GM18873 (cell line): ENCODE measurements around the gene ESF1.
"Not testable (repeated sequence)": the region's sequence is repeated elsewhere in the genome, so short reads cannot be mapped to it uniquely, and the experiment has no call there.

Experiments
- ATAC-seq: cut with Tn5 transposase; IDR thresholded peaks from one replicate; pipeline ENCODE4 v1.9.1; 2021; ENCODE audit warnings: mild to moderate bottlenecking, moderate library complexity, moderate number of reproducible peaks; ENCODE audit not compliant: unreplicated experiment, low FRiP score

ESF1 gene

DNA sequence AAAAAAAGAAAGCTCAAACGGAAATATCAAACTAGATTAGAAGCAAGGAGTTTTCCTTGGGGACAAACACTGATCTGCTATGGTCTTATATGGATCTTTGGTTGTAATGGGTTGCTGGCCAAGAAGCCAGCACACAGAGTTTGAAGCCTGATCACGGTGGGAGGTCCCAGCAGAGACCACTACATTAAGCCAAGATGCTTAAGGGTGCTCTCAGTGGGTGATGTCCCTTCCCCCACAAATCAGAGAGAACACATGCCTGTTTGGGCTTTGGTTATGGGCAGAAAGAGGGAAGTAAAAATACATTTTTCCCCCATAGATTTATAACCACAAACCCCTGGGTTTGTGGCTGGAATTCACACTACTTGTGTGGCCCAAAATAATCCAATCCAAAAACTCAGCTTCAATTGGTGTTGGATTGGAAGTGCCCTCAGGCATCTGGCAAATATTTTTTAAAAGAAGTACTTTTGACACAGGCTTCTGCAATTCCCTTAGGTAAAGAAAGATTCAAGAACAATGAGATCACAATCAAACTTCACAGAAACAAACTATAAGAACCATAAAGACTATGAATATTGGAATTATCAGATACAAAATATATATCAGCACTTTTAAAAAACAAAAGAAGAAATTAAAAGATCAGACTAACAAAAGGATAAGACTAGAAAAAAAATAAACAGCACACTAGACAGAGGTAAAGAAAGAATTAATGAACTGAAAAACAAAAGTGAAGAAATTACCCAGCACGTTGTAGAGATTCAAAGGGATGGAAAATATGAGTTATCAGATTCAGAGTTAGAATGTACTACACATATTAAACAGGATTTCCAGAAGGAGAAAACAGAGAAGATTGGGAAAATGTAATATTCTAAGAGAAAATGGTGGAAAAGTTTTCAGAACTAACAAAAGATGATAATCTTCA is 44.7 kb downstream of the ESF1 start:
- no peak for ATAC-seq

DNA sequence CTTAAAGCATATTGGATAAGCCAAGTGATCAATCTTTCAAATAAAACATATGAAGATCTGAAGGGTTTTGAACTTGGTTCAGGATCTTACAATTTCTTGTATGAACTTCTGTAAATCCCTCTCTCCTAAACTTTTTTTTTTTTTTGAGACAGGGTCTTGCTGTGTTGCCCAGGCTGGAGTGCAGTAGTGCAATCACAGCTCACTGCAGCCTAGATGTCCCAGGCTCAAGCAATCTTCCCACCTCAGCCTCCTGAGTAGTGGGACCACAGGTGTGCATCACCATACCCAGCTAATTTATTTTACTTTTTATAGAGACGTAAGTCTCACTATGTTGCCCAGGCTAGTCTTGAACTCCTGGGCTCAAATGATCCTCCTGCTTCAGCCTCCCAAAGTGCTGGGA is 46.5 kb downstream of the ESF1 start:
- ATAC-seq, result not testable (repeated sequence)

DNA sequence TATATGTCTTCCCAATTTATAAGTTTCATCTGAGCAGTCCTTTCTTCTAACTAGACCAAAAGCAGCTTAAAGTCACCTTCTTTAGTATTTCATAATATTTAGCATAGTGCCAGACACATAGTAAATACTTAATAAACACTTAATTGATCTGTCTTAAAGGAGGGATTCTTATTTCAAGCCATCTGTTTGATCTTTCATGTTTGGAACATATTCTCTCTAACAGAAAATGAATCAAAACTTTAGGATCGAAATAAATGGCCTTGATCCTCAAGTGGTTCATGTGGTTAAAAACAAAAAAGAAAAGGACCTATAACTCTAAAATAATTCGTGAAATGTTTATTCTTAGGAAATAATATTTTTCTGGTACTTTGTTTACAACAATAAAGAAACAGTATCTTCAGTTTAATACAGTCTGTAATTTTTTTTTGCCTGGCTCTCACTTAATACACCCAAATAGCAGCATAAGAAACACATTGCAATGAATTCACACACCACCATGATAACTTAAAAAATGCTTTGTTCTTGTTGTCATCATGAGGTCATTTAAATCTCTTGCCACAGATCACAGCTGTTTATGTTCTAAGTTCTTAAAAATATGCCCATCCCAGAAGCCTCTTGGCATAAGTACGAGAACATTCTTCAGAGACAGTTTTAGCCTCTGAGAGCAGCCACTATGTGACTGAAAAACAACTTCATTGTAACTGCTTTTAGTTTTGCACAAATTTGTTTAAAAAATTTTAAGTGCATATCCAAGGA is 48.1 kb downstream of the ESF1 start:
- no peak for ATAC-seq

DNA sequence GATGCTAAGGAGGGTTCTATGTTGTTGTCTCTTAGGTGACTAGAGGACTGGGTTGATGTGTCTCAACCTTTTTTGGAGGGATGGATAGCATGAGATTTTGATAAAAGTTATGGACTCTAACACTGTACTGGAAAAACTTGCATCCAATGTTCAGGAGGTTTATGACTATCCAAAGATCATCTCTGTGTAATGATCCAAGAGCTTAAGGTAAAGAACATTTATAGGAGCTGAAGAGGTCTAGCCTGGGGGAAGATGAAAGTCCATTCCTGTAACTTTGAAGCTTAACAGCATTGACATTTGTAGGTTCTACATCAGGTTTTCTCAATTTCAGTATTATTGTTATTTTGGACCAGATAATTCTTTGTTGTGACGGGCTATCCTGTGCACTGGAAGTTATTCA is 48.9 kb downstream of the ESF1 start:
- ATAC-seq, result no peak

DNA sequence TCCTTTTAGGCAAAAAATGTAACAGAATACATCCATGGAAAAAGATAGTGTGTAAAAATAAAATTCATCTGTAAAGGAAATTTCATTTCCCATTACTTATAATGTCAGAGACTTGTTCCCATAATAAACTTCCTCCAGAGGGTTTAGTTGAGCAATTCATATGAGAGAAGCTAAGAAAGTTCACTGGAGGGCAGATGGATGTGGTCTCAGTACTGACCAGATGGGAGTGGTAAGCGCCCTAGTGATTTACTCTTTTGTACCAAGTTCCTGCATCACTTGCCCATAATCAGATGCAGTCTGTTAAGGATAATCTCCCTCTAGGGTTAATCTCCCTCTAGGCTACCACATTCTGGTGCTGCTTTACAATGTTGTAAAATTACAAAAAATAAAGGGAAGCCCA is 61.7 kb downstream of the ESF1 start:
- ATAC-seq, result no peak

DNA sequence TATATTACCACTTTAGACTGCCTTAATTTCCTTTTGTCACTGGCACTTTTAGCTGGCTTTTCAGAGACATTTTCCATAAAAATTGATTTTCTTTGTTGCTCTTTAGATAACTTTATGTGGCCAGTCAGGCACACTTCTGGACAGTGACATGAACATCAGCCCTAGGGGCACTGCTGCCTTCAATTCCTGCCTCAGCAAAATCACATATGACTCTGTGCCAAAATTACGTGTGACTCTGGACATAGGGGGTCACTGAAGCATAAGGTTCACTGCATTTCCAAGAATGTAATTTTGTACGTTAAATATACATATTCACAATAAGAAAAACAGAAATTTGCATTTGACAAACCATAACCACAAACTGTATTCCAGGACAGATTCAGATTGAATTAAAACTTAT is 66.5 kb downstream of the ESF1 start:
- peak; percentile 31 for ATAC-seq

DNA sequence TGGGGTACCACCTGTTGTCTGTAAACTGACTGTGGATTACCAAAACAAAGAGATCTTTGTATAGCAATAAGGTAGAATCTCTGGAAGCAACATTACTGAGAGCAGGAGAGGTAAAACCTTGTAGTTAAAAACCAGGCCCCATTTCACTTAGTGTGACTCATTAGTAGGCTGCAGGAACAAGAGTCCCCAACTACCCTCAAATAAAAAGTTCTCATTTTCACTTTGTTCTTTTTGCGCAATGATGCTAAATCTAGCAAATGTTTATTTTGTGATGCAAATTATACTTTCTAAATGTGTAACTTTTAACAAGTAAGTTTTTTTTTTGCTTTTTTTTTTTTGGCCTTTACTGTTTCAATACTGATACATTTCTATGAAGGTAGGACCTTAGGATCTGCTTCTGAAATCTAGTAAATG is 67.1 kb downstream of the ESF1 start:
- peak; percentile 91 for ATAC-seq

DNA sequence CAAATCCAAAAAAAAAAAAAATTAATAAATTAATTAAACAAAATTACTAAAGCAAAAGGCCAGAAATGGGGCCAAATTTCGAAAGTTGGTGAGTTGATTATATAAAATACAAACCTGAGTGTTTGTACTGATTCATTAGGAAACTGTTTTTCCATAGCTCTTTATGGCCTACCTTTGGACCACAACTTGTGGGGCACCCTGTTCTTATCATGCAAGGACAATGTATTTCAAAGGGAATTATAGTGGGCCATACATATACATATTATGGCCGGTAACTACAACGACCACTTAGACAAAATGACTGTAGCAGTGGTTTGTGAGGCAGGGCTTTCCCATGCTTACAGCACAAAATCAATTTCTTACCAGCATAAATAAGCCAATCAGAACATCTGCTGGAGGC is 69.5 kb downstream of the ESF1 start:
- ATAC-seq, result no peak

DNA sequence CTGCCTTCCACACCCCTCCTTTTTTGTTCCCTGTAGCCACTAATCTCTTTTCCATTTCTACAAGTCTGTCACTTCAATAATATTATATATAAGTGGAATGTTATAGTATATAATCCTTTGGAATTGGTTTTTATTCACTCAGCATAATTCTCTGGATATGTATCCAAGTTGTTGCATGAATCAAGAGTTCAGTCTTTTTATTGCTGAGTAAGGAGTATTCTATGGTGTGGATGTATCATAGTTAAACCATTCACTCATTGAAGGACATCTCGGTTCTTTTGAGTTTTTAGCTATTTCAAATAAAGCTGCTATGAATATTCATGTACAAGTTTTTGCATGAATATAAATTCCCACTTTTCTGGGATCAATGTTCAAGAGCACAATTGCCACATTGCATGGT is 76.5 kb downstream of the ESF1 start:
- ATAC-seq, result no peak

DNA sequence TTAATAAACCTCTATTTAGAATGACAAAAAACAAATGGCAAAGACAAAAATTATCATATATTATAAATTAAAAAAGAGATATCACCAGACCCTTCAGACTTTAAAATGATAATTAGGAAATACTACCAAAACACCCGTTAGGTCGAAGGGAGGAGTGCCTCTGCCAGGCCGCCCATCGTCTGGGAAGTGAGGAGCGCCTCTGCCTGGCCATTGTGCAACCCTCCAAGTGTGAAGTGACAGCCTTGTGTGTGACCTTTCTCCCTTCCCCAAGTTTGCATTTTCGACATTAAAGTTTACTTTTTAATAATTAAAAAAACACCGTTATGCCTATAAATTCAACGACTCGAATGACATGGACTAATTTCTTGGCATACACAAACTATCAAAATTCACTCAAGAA is 81.5 kb downstream of the ESF1 start:
- ATAC-seq, result no peak

DNA sequence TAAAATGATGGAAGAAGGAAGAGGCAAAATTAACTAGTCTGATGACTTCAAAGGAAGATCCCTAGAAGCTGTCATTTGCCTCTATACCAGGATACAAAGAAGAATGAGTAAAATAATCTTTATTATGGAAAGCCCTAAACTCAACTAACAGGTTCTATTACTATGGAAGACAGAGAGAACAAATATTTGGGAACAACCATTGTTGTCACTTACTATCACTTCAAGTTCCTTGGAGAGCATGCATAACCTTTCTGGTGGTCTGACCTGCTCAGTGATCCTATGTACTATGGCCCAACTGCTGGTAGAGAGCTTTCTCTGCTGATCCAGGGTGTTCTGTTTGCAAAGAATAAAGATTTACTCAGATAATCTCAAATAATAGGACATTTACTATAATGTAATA is 83.2 kb downstream of the ESF1 start:
- no peak for ATAC-seq

DNA sequence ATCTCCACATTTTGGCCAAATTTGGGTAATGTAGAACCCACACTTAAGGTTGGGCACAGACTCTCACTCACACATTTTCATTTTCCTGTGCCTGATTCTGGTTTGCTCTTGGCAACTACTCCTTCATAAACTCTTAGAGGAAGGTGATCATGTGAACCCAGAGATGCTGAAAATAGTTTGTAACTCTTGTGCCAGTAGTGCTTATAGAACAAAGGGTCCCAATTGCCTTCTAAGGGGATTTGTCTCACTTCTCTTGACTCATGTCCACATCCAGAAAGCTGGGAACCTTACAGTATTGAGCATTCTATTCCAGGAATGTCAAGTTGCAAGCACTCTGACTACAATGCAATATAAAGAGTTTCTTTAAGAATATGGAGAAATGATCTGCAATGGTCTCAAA is 84.0 kb downstream of the ESF1 start:
- no peak for ATAC-seq

DNA sequence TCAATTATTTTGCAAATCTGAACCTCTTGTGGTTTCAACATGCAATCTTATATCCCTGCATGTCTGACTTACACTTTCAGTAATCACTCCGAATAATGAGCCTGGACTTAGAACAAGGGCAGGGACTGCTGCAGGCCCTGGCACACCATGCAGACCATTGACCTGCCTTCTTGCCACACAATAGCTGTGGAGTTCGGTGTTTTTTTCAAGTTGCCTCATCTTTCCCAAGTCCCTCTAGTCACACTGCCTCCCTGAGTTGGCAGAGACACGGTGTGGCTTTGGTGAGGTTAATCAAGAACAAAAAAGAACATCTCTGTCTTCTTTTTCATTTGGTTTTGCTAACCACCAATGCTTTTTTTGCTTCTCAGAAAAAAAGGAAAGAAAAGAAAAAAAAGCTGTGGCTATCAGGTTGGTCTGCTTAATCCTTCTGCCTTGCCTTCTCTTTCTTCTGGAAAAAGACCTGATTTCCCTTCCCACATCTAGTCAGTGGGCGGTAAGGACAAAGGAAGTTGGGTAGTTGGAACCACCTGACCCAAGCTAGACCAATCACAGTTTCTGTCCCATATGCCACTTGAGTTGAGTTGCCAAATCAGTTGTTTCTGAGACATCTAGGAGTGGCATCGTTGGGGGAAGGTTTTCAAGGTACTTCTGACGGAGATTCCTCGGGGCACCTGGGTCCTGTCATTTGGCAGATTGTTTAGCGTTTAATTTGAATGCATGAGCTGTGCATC is 90.1 kb downstream of the ESF1 start:
- no peak for ATAC-seq

DNA sequence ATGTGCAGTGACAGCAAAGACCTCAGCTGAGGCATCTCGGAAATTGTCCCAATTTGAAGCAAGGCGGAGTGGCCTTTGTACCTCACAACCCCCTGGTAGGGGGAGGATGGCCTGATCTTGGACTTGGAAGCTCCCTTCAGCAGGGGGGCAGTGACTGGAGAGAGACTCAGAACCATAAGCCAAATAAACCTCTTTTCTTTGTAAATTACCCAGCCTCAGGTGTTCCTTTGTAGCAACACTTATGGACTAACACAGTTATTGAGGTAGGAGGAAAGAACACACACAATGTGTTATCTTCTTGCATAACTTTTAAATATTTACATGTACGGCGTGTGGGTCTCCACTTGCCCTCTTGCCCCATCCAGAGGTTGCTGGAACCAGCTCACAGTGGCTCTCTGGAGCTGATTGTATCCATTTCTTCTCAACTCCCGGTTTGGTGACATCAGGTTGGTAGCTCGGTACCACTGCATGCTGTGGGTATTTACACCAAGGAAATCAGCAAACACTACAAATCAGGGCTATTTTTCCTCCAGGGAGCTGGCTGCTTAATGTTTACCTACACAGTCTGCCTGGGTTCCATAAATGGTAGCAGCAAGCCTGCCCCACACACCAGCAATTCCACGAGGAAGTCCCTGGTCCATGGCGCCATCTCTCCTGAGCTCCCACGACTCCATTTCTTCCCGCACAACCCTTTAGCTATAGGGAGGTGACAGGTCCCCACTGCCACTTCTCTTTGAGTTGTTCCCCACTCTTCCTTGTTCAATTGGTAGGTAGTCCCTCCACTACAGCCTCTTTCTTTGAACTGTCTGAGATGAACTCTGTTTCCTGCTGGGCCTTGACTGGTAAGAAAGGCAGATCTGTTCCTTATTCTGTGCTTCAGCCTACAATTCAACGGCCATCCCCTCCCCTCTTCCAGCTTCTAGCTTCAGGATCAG is 91.7 kb downstream of the ESF1 start:
- no peak for ATAC-seq

DNA sequence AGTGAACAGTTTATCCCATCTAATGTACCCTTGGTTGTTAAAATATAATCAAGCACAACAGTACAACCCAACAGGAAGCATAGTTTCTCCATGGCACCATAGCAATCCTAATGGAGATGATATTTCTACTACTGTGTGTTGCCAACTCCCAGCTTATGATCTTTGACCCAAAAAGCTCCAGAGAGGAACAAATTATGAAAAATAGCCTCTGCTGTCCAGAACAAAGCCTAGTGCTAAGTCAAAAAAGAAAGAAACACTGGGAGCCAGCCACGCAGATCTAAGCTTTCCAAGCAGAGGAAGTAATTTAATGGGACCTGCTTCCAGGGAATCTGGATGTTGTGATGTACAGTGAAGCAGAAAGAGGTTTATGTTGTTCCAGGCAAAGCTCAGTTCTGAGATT is 93.8 kb downstream of the ESF1 start:
- ATAC-seq, result no peak

DNA sequence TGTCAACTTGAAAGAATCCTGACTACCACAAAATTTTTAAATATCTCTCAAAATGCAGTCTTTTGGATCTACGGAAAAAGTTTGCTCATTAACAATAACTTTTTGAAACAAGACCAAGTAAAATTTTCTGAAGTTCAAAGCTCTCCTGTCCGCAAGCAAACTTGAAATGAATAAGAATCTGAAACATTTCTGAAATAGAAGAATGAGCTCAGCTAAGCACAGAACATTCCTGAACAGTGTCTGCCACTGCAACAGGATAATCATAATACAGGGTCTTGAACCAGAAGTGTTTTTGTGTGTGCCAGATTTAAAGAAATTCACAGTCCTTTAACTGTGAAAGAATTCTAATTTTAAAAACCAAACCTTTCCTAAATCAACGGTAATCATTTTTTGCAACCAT is 96.9 kb downstream of the ESF1 start:
- no peak for ATAC-seq

DNA sequence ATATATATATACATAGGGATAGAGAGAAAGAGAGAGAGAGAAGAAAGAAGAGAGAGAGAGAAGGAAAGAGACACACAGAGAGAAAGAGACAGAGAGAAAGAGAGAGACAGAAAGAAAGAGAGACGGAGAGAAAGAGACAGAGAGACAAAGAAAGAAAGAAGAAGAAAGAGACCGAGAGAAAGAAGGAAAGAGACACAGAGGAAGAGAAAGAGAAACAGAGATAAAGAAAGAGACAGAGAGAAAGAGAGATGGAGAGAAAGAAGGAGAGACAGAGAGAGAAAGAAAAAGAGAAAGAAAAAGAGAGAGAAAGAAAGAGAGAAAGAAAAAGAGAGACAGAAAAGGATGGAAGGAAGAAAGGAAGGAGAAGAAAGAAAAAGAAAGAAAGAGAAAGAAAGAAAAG is 99.1 kb downstream of the ESF1 start:
- ATAC-seq, result no peak

DNA sequence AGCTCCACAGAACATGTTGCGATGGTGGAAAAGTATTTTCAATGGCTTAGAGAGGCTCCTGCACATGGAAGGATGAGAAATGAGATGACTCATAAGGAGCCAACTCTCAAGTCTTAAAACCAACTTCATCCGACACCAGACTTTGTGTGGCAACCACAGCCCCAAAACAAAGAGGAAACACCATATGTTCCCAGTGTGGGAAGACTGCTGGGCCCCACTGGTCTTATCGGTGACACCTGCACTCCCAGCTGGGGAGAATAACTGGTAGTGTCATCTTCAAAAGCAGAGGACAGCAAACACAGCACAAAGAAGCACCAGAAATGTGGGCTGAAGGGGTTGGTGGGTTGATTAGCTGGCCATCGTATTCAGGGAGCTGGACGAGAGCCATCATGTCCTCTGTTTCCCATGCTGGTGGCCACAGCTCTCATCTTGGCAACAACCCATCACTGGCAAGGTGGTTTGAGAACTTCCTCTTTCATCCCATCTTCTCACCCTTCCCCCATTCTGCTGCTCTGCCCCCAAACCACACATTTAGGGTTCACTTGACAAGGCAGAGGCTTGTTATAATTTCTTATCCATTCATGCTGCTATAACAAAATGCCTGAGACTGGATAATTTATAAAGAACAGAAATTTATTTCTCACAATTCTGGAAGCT is 100.0 kb downstream of the ESF1 start:
- ATAC-seq, result peak; percentile 51

DNA sequence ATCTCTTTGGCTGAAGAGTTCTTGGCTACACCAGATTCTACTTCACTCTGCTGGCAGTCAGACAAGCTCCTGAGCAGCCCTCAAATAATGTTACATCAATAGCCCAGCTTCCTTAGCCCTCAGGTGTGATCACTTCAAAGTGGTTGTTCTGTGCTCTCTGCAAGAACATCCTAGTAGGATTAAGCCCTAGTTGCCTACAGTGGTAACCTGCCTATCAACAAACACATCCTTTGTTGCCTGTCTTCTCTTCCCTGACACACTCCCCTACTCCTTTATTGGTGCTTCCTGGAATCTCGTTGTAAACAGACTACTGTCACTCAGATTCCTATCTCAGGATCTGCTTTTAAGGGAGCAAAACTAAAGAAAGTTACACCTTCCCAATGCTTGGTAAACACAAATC is 100.9 kb downstream of the ESF1 start:
- no peak for ATAC-seq
